ENCODE measurements around the gene UBR3.
"Not testable (repeated sequence)": the region's sequence is repeated elsewhere in the genome, so short reads cannot be mapped to it uniquely, and the experiment has no call there.

UBR3 gene

DNA sequence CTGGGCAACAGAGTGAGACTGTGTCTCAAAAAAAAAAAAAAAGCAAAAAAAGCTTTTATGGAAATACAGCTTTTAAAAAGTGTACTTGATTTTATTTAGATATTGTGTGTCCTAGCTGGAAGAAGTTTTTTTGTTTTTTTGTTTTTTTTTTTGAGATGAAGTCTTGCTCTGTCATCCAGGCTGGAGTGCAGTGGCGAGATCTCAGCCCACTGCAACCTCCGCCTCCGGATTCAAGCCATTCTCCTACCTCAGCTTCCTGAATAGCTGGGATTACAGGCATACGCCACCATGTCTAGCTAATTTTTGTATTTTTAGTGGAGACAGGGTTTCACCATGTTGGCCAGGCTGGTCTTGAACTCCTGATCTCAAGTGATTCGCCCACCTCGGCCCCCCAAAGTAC is 39.0 kb downstream of the UBR3 start:
- not testable (repeated sequence) for DNase-seq (ENCODE audit: low read depth in 2 of 2)

- DNase-seq (ENCODE audit: low read depth in 2 of 2), result no peak
These were observed 40.3 kb downstream of the UBR3 start for GRCh38 chr2:169867579-169867978.

DNA sequence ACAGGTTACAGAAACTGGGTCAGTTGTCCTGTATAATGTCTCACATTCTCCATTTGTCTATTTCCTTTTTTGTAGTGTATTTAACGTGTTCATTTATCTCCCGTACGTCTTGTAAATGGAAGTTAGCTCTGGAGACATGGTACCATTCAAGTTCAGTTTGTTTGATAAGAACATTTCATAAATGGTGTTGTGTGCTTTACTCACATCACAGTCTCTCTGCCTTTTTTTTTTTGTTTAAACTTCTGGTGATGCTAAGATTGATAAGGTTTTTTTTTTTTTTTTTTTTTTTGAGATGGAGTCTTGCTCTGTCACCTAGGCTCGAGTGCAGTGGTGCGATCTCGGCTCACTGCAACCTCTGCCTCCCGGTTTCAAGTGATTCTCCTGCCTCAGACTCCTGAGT is 41.7 kb downstream of the UBR3 start:
- no peak for DNase-seq (ENCODE audit: low read depth in 2 of 2)

DNA sequence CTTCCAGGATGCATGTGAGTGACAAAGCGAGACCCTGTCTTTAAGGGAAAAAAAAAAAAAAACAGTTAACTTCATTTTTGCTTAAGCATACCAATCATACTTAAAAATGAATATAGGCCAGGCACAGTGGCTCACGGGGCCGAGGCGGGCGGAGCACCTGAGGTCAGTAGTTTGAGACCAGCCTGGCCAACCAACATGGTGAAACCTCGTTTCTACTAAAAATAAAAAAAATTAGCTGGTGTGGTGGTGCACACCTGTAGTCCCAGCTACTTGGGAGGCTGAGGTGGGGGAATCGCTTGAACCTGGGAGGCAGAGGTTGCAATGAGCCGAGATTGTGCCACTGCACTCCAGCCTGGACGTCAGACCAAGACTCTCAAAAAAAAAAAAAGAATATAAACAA is 44.1 kb downstream of the UBR3 start:
- not testable (repeated sequence) for DNase-seq (ENCODE audit: low read depth in 2 of 2)

- DNase-seq (ENCODE audit: low read depth in 2 of 2), result no peak
These were observed 44.7 kb downstream of the UBR3 start for GRCh38 chr2:169871994-169872393.

GRCh38 chr2:169877398-169877797 is 50.1 kb downstream of the UBR3 start:
- no peak for DNase-seq (ENCODE audit: low read depth in 2 of 2)

DNA sequence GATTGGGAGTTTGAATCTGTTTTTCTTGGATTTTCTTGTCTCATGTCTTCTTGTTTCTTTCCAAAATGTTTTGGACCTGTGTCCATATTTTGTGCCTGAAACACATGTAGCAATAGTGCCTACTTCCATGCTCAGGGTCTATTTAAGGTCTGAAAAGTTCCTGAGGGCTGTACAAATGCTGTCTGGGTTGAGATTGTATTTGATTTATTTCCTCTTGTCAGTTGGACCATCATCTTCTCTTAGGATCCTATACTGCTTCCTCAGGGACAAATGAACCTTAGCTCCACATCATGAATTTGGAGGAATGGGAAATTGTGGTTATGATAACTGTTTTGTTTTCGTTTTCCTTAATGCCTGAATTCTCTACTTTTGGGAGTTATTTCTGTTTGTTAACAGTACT is 59.9 kb downstream of the UBR3 start:
- DNase-seq (ENCODE audit: low read depth in 2 of 2), result no peak

- no peak for DNase-seq (ENCODE audit: low read depth in 2 of 2)
These were observed 64.5 kb downstream of the UBR3 start for GRCh38 chr2:169891593-169892298.

GRCh38 chr2:169892951-169893350 is 65.7 kb downstream of the UBR3 start:
- no peak for DNase-seq (ENCODE audit: low read depth in 2 of 2)

DNA sequence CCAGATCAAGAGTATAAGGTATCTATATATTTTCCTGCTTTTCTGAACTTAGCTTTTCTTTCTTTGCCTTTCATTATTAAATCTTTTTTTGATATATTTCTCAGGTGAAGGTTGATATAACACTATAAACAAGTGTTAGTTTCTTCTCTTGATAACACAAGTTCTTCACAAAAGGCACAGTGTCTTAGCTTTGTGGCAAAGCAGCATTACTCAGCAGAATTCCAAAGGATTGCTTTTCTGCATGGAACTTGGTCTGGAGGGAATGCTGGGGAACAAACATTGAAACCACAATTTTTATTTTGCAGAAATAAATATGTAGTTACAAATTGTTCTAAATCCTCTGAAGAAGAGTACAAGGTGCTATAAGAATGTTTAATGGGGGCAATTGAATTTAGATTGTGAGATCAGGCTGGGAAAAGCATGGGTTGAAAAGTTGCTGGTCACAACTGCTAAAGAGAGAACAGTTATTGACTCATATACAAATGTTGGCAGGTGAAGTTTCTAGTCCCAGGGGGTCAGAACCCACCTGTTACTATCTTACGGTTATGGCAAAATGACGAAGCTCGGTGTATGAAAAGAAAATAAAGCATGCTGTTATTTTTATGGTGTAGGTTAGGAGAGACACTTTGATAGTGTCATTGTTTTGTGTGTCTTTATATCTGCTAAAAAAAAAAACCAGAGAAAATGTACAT is 68.2 kb downstream of the UBR3 start:
- DNase-seq (ENCODE audit: low read depth in 2 of 2), result no peak

GRCh38 chr2:169897834-169898233 is 70.6 kb downstream of the UBR3 start:
- DNase-seq (ENCODE audit: low read depth in 2 of 2), result no peak

DNA sequence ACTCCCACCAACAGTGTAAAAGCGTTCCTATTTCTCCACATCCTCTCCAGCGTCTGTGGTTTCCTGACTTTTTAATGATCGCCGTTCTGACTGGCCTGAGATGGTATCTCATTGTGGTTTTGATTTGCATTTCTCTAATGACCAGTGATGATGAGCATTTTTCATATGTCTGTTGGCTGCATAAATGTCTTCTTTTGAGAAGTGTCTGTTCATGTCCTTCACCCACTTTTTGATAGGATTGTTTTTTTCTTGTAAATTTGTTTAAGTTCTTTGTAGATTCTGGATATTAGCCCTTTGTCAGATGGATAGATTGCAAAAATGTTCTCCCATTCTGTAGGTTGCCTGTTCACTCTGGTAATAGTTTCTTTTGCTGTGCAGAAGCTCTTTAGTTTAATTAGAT is 72.8 kb downstream of the UBR3 start:
- DNase-seq (ENCODE audit: low read depth in 2 of 2), result not testable (repeated sequence)

- DNase-seq (ENCODE audit: low read depth in 2 of 2), result no peak
These were observed 73.4 kb downstream of the UBR3 start for GRCh38 chr2:169900686-169901085.

DNA sequence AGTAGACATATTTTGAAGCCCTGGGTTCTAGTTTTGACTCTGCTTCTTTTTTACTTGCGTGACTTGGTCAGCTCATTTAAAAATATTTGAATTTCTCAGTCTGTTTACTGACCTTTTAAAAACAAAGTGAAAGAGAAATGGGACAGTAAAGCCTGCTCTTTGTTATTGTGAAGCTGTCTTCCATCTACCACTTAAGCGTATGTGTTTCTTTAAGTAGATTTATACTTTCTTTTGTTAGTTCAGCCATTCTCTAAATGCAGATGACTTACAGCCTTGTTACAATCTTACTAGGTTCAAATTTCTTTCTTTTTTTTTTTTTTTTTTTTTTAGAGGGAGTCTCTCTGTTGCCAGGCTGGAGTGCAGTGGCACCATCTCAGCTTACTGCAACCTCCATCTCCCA is 79.5 kb downstream of the UBR3 start:
- no peak for DNase-seq (ENCODE audit: low read depth in 2 of 2)

GRCh38 chr2:169909376-169909775 is 82.1 kb downstream of the UBR3 start:
- DNase-seq (ENCODE audit: low read depth in 2 of 2), result no peak

DNA sequence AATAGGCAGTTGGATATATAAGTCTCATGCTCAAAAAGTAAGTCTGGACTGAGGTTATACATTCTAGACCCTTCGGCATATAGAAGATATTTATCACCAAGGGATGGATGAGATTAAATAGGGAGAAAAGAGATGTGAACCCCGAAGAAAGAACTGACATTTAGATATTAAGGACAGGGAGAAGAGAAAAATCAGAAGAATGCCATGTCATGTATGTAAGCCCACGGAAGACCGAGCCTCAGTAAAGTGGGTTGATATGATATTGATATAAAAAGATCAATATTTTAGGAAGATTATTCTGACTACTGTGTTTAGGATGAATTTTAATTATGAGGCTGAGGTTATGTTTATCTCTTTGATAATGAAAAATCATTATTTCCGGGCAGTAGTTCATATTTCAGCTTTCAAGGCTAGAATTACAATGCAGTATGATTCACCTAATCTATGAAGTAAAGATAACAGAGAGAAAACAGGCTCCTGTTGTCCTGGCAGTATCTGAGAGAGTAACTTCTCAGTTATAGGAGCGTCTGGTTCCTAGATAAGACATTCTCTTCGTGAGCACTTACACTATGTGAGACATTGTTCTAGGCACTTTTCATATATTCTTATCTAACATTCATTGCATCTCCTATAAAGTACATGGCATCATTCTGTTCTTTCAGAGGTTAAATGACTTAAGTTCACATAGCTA is 83.0 kb downstream of the UBR3 start:
- DNase-seq (ENCODE audit: low read depth in 2 of 2), result no peak

- DNase-seq (ENCODE audit: low read depth in 2 of 2), result no peak
These were observed 83.9 kb downstream of the UBR3 start for GRCh38 chr2:169911119-169911518.

GRCh38 chr2:169916623-169917022 is 89.4 kb downstream of the UBR3 start:
- DNase-seq (ENCODE audit: low read depth in 2 of 2), result no peak

- no peak for DNase-seq (ENCODE audit: low read depth in 2 of 2)
These were observed 96.7 kb downstream of the UBR3 start for GRCh38 chr2:169923977-169924376.

- DNase-seq (ENCODE audit: low read depth in 2 of 2), result no peak
These were observed 98.7 kb downstream of the UBR3 start for GRCh38 chr2:169925968-169926367.

DNA sequence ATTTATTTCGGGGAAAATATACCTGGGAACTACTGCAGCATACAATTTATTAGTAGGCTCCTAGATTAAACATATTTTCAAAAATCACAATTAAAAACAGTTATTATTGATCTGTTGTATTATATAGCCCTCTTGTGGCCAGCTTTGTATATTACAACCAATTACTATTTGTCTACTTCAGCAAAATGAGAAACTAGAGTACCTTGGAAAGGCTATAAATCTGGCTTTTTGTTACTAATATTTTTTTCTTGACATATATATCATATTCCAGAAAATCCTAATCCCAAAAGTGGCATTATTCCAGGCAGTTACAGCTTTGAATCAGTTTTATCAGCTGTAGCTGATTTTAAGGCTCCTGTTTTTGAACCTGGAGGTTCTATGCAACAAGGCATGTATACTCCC is 101.2 kb downstream of the UBR3 start:
- no peak for DNase-seq (ENCODE audit: low read depth in 2 of 2)

- no peak for DNase-seq (ENCODE audit: low read depth in 2 of 2)
These were observed 106.0 kb downstream of the UBR3 start for GRCh38 chr2:169933124-169933711.

DNA sequence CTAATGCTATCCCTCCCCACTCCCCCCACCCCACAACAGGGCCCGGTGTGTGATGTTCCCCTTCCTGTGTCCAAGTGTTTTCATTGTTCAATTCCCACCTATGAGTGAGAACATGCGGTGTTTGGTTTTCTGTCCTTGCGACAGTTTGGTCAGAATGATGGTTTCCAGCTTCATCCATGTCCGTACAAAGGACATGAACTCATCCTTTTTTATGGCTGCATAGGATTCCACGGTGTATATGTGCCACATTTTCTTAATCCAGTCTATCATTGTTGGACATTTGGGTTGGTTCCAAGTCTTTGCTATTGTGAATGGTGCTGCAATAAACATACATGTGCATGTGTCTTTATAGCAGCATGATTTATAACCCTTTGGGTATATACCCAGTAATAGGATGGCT is 109.4 kb downstream of the UBR3 start:
- not testable (repeated sequence) for DNase-seq (ENCODE audit: low read depth in 2 of 2)

Measured in stimulated activated CD8-positive, alpha-beta memory T cell treated with anti-CD3 and anti-CD28 coated beads, Interleukin-15, amount 100 ng/mL, for 4 hours (primary cell).